GM23338 (cell line): ENCODE measurements around the gene CRMP1. TPM values are rescaled to one million over a fixed set of nuclear protein-coding genes. Genes with fewer than 3 reads are reported as not detected.
A peak's percentile ranks its signal among the peaks of the same experiment; 100 is the strongest.

Experiments
- ATAC-seq: fragments of 200-7000 bp; cut with Tn5 transposase; 3 replicates; pipeline ENCODE4 v1.9.1; 2020
- DNase-seq: peaks from one replicate; pipeline ENCODE4 v3.0.0-alpha.2; 2015; ENCODE audit warnings: low spot score
- H2AFZ ChIP-seq: fragments of 200-600 bp; sonication (generic); 2 replicates; pipeline ENCODE4 v1.8.0; 2016; ENCODE audit warnings: antibody characterized with exemption, mild to moderate bottlenecking, moderate library complexity
- H3F3A ChIP-seq: fragments of 200-600 bp; sonication (generic); replicated peaks from 2 replicates; pipeline ENCODE4 v1.8.0; 2017; ENCODE audit warnings: antibody characterized with exemption, mixed run types, low read depth
- H3K27ac ChIP-seq: fragments of 200-600 bp; sonication (generic); 2 replicates; pipeline ENCODE4 v1.6.1; 2016; ENCODE audit warnings: low read depth
- H3K27me3 ChIP-seq: fragments of 200-600 bp; sonication (generic); 2 replicates; pipeline ENCODE4 v1.8.0; 2016; ENCODE audit warnings: mild to moderate bottlenecking, mixed run types, moderate library complexity; ENCODE audit not compliant: insufficient read depth
- H3K36me3 ChIP-seq: fragments of 200-600 bp; sonication (generic); 2 replicates; pipeline ENCODE4 v1.8.0; 2016; ENCODE audit warnings: mild to moderate bottlenecking; ENCODE audit not compliant: insufficient read depth
- H3K4me1 ChIP-seq: fragments of 200-600 bp; sonication (generic); 2 replicates; pipeline ENCODE4 v1.8.0; 2016; ENCODE audit warnings: mild to moderate bottlenecking, moderate library complexity; ENCODE audit not compliant: insufficient read depth
- H3K4me2 ChIP-seq: fragments of 200-600 bp; sonication (generic); 2 replicates; pipeline ENCODE4 v1.7.1; 2017; ENCODE audit warnings: mixed run types
- H3K4me3 ChIP-seq: fragments of 200-600 bp; sonication (generic); 2 replicates; pipeline ENCODE4 v1.6.1; 2016; ENCODE audit warnings: mixed run types
- H3K79me2 ChIP-seq: fragments of 200-600 bp; sonication (generic); replicated peaks from 2 replicates; pipeline ENCODE4 v1.8.0; 2017; ENCODE audit warnings: mild to moderate bottlenecking; ENCODE audit not compliant: insufficient read depth
- H3K9me2 ChIP-seq: fragments of 200-600 bp; sonication (generic); 2 replicates; pipeline ENCODE4 v1.8.0; 2017; ENCODE audit not compliant: insufficient read depth
- H4K20me1 ChIP-seq: fragments of 200-600 bp; sonication (generic); replicated peaks from 2 replicates; pipeline ENCODE4 v1.8.0; 2017; ENCODE audit warnings: mild to moderate bottlenecking; ENCODE audit not compliant: insufficient read depth
- H3K27ac Mint-ChIP-seq: 2 replicates; pipeline ENCODE4 v1.8.0; 2020; ENCODE audit warnings: inconsistent platforms, mild to moderate bottlenecking, moderate library complexity, mixed read lengths
- H3K27me3 Mint-ChIP-seq: 3 replicates; pipeline ENCODE4 v1.8.0; 2022; ENCODE audit warnings: low read depth, mild to moderate bottlenecking, moderate library complexity, mixed read lengths, inconsistent platforms; ENCODE audit not compliant: insufficient read depth, poor library complexity
- H3K36me3 Mint-ChIP-seq: 3 replicates; pipeline ENCODE4 v1.8.0; 2021; ENCODE audit warnings: low read depth, mild to moderate bottlenecking, inconsistent platforms, moderate library complexity, mixed read lengths
- H3K4me1 Mint-ChIP-seq: 3 replicates; pipeline ENCODE4 v1.8.0; 2020; ENCODE audit warnings: mild to moderate bottlenecking, inconsistent platforms, mixed read lengths
- H3K4me3 Mint-ChIP-seq: 3 replicates; pipeline ENCODE4 v1.8.0; 2021; ENCODE audit warnings: moderate library complexity, mild to moderate bottlenecking, inconsistent platforms, mixed read lengths
- H3K9me3 Mint-ChIP-seq: 3 replicates; pipeline ENCODE4 v1.8.0; 2020; ENCODE audit warnings: moderate library complexity, mild to moderate bottlenecking, inconsistent platforms, mixed read lengths
- CREB1 ChIP-seq: fragments of 250-450 bp; sonication (Bioruptor Pico); IDR thresholded peaks from 2 replicates; pipeline ENCODE4 v1.5.0; 2020; ENCODE audit warnings: low read depth, mild to moderate bottlenecking, moderate library complexity
- EZH2phosphoT487 ChIP-seq: fragments of 200-600 bp; sonication (generic); IDR thresholded peaks from one replicate; pipeline ENCODE4 v1.8.1; 2018; ENCODE audit warnings: antibody characterized with exemption; ENCODE audit not compliant: unreplicated experiment
- JUNB ChIP-seq: IDR thresholded peaks from one replicate; pipeline ENCODE4 v1.6.1; 2016; ENCODE audit warnings: antibody characterized with exemption; ENCODE audit not compliant: unreplicated experiment
- NANOG ChIP-seq: IDR thresholded peaks from 2 replicates; pipeline ENCODE4 v1.6.1; 2016; ENCODE audit warnings: antibody characterized with exemption, borderline replicate concordance
- POLR2AphosphoS5 ChIP-seq: IDR thresholded peaks from 2 replicates; pipeline ENCODE4 v1.6.1; 2016; ENCODE audit warnings: antibody characterized with exemption, low read depth
- ZNF331 ChIP-seq: fragments of 250-450 bp; sonication (Bioruptor Pico); IDR thresholded peaks from 2 replicates; pipeline ENCODE4 v1.5.0; 2020; ENCODE audit warnings: low read depth, mild to moderate bottlenecking, moderate library complexity
- polyA plus RNA-seq: library from polyadenylated mRNA; unstranded; fragments of >200 nt; fragmentation: Nextera tagmentation; extraction: Ambion mirVana; gene quantifications from 2 replicates; pipeline ENCODE4 v1.2.1, GENCODE V29; 2016
- total RNA-seq: library from RNA; depleted of rRNA; stranded (reverse); fragments of >200 nt; shearing (Covaris generic); gene quantifications from 2 replicates; pipeline ENCODE4 v1.2.3, GENCODE V29; 2014
- TF ChIP-seq, protein P1 (sequence below): IDR thresholded peaks from 2 replicates; pipeline ENCODE4 v1.6.1; 2016; ENCODE audit warnings: antibody characterized with exemption
- TF ChIP-seq, protein P2 (sequence below): fragments of 250-450 bp; sonication (Bioruptor Pico); IDR thresholded peaks from 2 replicates; pipeline ENCODE4 v1.5.0; 2020; ENCODE audit warnings: mild to moderate bottlenecking, moderate library complexity

Gene CRMP1
- total and polyA plus RNA-seq, 2 experiments from 2014 or later, result 52.7 to 146 TPM

DNA sequence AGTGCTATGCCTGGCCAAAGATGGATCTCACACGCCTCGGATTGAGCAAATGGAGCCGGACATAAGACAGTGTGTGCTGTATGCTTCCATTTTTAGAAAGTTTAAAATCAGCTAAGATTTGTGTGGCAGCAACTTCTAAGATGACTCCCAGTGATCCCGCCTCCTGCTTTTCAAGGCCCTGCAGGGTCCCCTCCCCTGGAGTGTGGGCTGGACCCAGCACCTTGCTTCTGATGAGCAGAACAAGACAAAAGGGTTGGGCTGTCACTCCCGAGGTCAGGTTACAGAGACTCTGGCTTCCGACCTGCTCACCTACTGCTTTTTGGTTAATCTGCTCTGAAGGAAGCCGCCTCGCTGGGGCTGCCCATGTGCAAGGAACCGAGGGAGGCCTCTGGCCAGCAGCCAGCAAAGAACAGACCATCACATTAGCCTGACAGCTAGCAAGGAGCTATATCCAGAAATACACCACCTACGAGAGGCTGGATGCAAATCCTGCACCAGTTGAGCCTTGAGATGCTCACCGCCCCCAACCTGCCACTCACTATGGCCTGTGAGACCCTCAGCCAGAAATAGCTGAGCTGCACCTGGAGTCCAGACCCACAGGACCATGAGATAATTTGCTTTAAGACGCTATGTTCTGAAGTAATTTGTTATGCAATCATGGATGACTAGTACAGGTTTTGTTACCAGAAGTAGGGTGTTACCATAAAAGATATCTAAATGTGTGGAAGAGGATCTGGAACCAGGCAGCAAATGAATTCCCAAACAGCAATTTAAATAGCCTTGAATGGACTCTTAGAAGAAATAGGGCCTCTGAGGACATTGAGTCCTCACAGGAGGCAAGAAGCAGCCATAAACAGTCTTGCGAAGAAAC lies 47.6 kb downstream of the CRMP1 start:
- Mint-ChIP-seq H3K27ac (no peak overlapping the region), H3K4me1 (peaks cover 13% of the 10 kb centered on the region; the same call in 2 of the 3 replicates), H3K27me3 (peaks cover 4% of the 10 kb centered on the region), H3K9me3 (no peaks in the 10 kb centered on the region), H3K36me3 (peaks cover 66% of the 10 kb centered on the region), H3K4me3 (no peak overlapping the region)
- Histone ChIP-seq H3K27ac (no peak overlapping the region), H3K4me3 (no peak overlapping the region), H3K36me3 (peaks cover 45% of the 10 kb centered on the region), H3F3A (no peaks in the 10 kb centered on the region), H3K4me1 (no peaks in the 10 kb centered on the region; the same call in 1 of the 2 replicates), H3K9me2 (no peaks in the 10 kb centered on the region), H2AFZ (no peak overlapping the region), H4K20me1 (peaks cover 18% of the 10 kb centered on the region; the same call in 1 of the 2 replicates), H3K27me3 (no peaks in the 10 kb centered on the region), H3K4me2 (no peak overlapping the region), H3K79me2 (no peaks in the 10 kb centered on the region; the same call in 1 of the 2 replicates)
- no peak for TF ChIP-seq EZH2phosphoT487
- TF ChIP-seq NANOG, result no peak
- TF ChIP-seq POLR2AphosphoS5, result no peak
- TF ChIP-seq JUNB, result no peak
- no peak for TF ChIP-seq CREB1 (CRISPR knock-in tag)
- TF ChIP-seq, protein P1, sequence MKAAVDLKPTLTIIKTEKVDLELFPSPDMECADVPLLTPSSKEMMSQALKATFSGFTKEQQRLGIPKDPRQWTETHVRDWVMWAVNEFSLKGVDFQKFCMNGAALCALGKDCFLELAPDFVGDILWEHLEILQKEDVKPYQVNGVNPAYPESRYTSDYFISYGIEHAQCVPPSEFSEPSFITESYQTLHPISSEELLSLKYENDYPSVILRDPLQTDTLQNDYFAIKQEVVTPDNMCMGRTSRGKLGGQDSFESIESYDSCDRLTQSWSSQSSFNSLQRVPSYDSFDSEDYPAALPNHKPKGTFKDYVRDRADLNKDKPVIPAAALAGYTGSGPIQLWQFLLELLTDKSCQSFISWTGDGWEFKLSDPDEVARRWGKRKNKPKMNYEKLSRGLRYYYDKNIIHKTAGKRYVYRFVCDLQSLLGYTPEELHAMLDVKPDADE, result no peak
- TF ChIP-seq, protein P2, sequence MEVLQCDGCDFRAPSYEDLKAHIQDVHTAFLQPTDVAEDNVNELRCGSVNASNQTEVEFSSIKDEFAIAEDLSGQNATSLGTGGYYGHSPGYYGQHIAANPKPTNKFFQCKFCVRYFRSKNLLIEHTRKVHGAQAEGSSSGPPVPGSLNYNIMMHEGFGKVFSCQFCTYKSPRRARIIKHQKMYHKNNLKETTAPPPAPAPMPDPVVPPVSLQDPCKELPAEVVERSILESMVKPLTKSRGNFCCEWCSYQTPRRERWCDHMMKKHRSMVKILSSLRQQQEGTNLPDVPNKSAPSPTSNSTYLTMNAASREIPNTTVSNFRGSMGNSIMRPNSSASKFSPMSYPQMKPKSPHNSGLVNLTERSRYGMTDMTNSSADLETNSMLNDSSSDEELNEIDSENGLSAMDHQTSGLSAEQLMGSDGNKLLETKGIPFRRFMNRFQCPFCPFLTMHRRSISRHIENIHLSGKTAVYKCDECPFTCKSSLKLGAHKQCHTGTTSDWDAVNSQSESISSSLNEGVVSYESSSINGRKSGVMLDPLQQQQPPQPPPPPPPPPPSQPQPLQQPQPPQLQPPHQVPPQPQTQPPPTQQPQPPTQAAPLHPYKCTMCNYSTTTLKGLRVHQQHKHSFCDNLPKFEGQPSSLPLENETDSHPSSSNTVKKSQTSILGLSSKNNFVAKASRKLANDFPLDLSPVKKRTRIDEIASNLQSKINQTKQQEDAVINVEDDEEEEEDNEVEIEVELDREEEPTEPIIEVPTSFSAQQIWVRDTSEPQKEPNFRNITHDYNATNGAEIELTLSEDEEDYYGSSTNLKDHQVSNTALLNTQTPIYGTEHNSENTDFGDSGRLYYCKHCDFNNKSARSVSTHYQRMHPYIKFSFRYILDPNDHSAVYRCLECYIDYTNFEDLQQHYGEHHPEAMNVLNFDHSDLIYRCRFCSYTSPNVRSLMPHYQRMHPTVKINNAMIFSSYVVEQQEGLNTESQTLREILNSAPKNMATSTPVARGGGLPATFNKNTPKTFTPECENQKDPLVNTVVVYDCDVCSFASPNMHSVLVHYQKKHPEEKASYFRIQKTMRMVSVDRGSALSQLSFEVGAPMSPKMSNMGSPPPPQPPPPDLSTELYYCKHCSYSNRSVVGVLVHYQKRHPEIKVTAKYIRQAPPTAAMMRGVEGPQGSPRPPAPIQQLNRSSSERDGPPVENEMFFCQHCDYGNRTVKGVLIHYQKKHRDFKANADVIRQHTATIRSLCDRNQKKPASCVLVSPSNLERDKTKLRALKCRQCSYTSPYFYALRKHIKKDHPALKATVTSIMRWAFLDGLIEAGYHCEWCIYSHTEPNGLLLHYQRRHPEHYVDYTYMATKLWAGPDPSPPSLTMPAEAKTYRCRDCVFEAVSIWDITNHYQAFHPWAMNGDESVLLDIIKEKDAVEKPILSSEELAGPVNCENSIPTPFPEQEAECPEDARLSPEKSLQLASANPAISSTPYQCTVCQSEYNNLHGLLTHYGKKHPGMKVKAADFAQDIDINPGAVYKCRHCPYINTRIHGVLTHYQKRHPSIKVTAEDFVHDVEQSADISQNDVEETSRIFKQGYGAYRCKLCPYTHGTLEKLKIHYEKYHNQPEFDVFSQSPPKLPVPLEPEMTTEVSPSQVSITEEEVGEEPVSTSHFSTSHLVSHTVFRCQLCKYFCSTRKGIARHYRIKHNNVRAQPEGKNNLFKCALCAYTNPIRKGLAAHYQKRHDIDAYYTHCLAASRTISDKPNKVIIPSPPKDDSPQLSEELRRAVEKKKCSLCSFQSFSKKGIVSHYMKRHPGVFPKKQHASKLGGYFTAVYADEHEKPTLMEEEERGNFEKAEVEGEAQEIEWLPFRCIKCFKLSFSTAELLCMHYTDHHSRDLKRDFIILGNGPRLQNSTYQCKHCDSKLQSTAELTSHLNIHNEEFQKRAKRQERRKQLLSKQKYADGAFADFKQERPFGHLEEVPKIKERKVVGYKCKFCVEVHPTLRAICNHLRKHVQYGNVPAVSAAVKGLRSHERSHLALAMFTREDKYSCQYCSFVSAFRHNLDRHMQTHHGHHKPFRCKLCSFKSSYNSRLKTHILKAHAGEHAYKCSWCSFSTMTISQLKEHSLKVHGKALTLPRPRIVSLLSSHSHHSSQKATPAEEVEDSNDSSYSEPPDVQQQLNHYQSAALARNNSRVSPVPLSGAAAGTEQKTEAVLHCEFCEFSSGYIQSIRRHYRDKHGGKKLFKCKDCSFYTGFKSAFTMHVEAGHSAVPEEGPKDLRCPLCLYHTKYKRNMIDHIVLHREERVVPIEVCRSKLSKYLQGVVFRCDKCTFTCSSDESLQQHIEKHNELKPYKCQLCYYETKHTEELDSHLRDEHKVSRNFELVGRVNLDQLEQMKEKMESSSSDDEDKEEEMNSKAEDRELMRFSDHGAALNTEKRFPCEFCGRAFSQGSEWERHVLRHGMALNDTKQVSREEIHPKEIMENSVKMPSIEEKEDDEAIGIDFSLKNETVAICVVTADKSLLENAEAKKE, result no peak
- TF ChIP-seq ZNF331 (CRISPR knock-in tag), result no peak
- ATAC-seq (peak; percentile 93), DNase-seq (no peak)
